Esophagus muscularis mucosa (tissue), 4 donors: ENCODE measurements around the gene LMLN.

Experiments
- EP300 ChIP-seq: sonication (generic); formaldehyde crosslinking; IDR thresholded peaks from one replicate; pipeline ENCODE4 v1.6.1; 2017; ENCODE audit warnings: antibody characterized with exemption
- POLR2AphosphoS5 ChIP-seq, 2 donors: sonication (generic); formaldehyde crosslinking; IDR thresholded peaks; one replicate each; pipeline ENCODE4 v1.6.1; 2017; ENCODE audit warnings: antibody characterized with exemption in 2 of 2
- TF ChIP-seq, protein P1 (sequence below), 3 experiments: fragments of 200-600 bp in 2 of 3; fragments of 450-650 bp in 1 of 3; sonication (generic) in 2 of 3; IDR thresholded peaks; one replicate each; pipeline ENCODE4 v1.5.1; 2017 to 2019; ENCODE audit warnings: antibody characterized with exemption in 3 of 3, mild to moderate bottlenecking in 2 of 3, moderate library complexity in 1 of 3

DNA sequence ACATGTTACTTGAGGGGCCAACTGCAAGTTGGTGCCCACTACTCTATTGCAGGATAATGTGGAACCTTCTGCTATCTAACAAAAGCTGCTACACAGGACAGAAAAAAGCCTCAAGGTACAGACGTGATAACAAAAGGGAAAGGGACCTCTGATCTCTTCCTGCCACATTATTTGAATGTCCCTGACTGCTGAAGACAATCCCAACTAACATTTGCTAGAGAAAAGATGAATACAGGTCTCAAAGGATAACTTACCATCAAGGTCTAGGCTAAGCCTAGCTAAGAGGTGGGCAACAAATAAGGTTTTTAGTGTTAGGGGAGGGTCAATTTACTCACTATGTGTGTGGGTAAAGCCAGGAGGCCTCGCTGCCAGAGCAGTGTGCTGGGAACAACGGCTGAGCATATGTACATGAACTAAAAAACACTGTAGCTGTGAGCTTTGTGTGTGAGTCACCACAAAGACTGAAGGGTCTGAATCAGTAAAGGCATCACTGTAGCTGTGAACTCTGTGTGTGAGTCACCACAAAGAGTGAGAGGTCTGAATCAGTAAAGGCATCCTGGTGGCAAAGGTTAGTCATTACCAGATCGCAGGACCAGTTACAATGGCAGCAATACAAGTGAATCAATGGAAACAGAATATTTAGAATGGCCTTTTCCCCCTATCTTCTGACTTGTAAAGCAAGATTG, 111.7 kb downstream of the LMLN start:
- TF ChIP-seq, protein P1, sequence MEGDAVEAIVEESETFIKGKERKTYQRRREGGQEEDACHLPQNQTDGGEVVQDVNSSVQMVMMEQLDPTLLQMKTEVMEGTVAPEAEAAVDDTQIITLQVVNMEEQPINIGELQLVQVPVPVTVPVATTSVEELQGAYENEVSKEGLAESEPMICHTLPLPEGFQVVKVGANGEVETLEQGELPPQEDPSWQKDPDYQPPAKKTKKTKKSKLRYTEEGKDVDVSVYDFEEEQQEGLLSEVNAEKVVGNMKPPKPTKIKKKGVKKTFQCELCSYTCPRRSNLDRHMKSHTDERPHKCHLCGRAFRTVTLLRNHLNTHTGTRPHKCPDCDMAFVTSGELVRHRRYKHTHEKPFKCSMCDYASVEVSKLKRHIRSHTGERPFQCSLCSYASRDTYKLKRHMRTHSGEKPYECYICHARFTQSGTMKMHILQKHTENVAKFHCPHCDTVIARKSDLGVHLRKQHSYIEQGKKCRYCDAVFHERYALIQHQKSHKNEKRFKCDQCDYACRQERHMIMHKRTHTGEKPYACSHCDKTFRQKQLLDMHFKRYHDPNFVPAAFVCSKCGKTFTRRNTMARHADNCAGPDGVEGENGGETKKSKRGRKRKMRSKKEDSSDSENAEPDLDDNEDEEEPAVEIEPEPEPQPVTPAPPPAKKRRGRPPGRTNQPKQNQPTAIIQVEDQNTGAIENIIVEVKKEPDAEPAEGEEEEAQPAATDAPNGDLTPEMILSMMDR (IDR thresholded peaks at IDR 0.05): no peak
- TF ChIP-seq EP300: no peak
- no peak for TF ChIP-seq POLR2AphosphoS5 (IDR thresholded peaks at IDR 0.05)
